H1 (cell line): ENCODE data around the gene IGF1.

Experiments
- BRCA1 ChIP-seq: IDR thresholded peaks from 2 replicates; pipeline ENCODE4 v1.6.1; 2012; ENCODE audit warnings: low read depth, low read length, improper control_type of control experiment
- CTCF ChIP-seq, 3 experiments: IDR thresholded peaks; 1 replicate in 2 of 3; 2 replicates in 1 of 3; pipeline versions ENCODE4 v1.5.1 to v1.6.1; 2011; ENCODE audit warnings: low read length in 3 of 3, mild to moderate bottlenecking in 3 of 3, inconsistent platforms in 2 of 3, low read depth in 1 of 3, moderate library complexity in 1 of 3; ENCODE audit not compliant: insufficient read depth in 1 of 3; ENCODE audit errors: control extremely low read depth in 1 of 3
- EP300 ChIP-seq, 2 experiments: IDR thresholded peaks; 1 replicate in 1 of 2; 2 replicates in 1 of 2; pipeline ENCODE4 v1.6.1; 2011 to 2012; ENCODE audit warnings: low read depth in 2 of 2, low read length in 2 of 2, mild to moderate bottlenecking in 2 of 2, borderline replicate concordance in 1 of 2, inconsistent platforms in 1 of 2, moderate library complexity in 1 of 2
- EZH2 ChIP-seq: fragments of 200-600 bp; sonication (generic); IDR thresholded peaks from 2 replicates; pipeline ENCODE4 v1.7.1; 2012; ENCODE audit warnings: low read depth, mild to moderate bottlenecking, moderate library complexity, low read length, inconsistent platforms; ENCODE audit not compliant: severe bottlenecking
- FOSL1 ChIP-seq: IDR thresholded peaks from 2 replicates; pipeline ENCODE4 v1.6.1; 2011; ENCODE audit warnings: mild to moderate bottlenecking, low read depth, low read length, moderate library complexity; ENCODE audit not compliant: insufficient read depth
- JUND ChIP-seq: IDR thresholded peaks from 2 replicates; pipeline ENCODE4 v1.6.1; 2011; ENCODE audit warnings: mild to moderate bottlenecking, improper control_type of control experiment, low read length
- MAX ChIP-seq: IDR thresholded peaks from 2 replicates; pipeline ENCODE4 v1.6.1; 2012; ENCODE audit warnings: inconsistent platforms
- POLR2A ChIP-seq, 2 experiments: IDR thresholded peaks; 1 replicate in 1 of 2; 2 replicates in 1 of 2; pipeline ENCODE4 v1.6.1; 2011; ENCODE audit warnings: low read depth in 2 of 2, low read length in 2 of 2, mild to moderate bottlenecking in 2 of 2; ENCODE audit errors: control extremely low read depth in 1 of 2
- POLR2AphosphoS5 ChIP-seq: IDR thresholded peaks from 2 replicates; pipeline ENCODE4 v1.6.1; 2011; ENCODE audit warnings: low read depth, low read length
- RFX5 ChIP-seq: IDR thresholded peaks from 2 replicates; pipeline ENCODE4 v1.6.1; 2011; ENCODE audit warnings: low read depth, low read length, improper control_type of control experiment, borderline replicate concordance
- USF2 ChIP-seq: IDR thresholded peaks from 2 replicates; pipeline ENCODE4 v1.6.1; 2011; ENCODE audit warnings: low read length, improper control_type of control experiment
- YY1 ChIP-seq: IDR thresholded peaks from 2 replicates; pipeline ENCODE4 v1.6.1; 2011; ENCODE audit warnings: low read depth, mild to moderate bottlenecking, low read length

GRCh38 chr12:102350070-102350469, 130.3 kb downstream of the IGF1 start:
- TF ChIP-seq MAX (no peak), EZH2 (no peak), RFX5 (no peak), CTCF (IDR thresholded peaks at IDR 0.05; ENCODE audit: control extremely low read depth in 1 of 3, insufficient read depth in 1 of 3, low read depth in 1 of 3, low read length in 3 of 3) (no peak), BRCA1 (no peak), POLR2A (IDR thresholded peaks at IDR 0.05; ENCODE audit: control extremely low read depth in 1 of 2, low read depth in 2 of 2, low read length in 2 of 2) (no peak), YY1 (no peak), POLR2AphosphoS5 (no peak), FOSL1 (no peak), USF2 (no peak), JUND (no peak), EP300 (IDR thresholded peaks at IDR 0.05; ENCODE audit: borderline replicate concordance in 1 of 2, low read depth in 2 of 2, low read length in 2 of 2) (no peak)
